Right atrium auricular region (tissue), 2 donors: ENCODE data around the gene CCNI. TPM values are rescaled to one million over a fixed set of nuclear protein-coding genes. Genes with fewer than 3 reads are reported as not detected.

ENCODE experiments used
- DNase-seq: peaks from one replicate; pipeline ENCODE4 v3.0.0-alpha.2; 2019; ENCODE audit warnings: low spot score
- H3K27ac ChIP-seq, 2 donors: fragments of 200-600 bp; sonication (generic); 1 replicate in 1 of 2; 2 replicates in 1 of 2; pipeline ENCODE4 v1.5.1; 2016 to 2019
- H3K27me3 ChIP-seq, 2 donors: fragments of 200-600 bp; sonication (generic); one replicate each; pipeline versions ENCODE4 v1.5.1 to v1.6.0; 2017 to 2019
- H3K36me3 ChIP-seq: fragments of 200-600 bp; sonication (generic); one replicate; pipeline ENCODE4 v1.5.1; 2016
- H3K4me1 ChIP-seq, 2 donors: fragments of 200-600 bp; sonication (generic); one replicate each; pipeline versions ENCODE4 v1.5.1 to v1.6.0; 2017 to 2019
- H3K4me3 ChIP-seq, 2 donors: fragments of 200-600 bp; sonication (generic); 1 replicate in 1 of 2; 2 replicates in 1 of 2; pipeline ENCODE4 v1.5.1; 2017 to 2019; ENCODE audit warnings: mild to moderate bottlenecking in 1 of 2, moderate library complexity in 1 of 2
- H3K9me3 ChIP-seq, 2 donors: fragments of 200-600 bp; sonication (generic); one replicate each; pipeline ENCODE4 v1.5.1; 2019
- CTCF ChIP-seq, 2 donors: fragments of 200-600 bp; sonication (generic); IDR thresholded peaks; one replicate each; pipeline ENCODE4 v1.5.1; 2019; ENCODE audit warnings: antibody characterized with exemption in 2 of 2
- total RNA-seq, 2 donors: library from RNA; depleted of rRNA; stranded (reverse); fragments of >200 nt; gene quantifications; one replicate each; pipeline ENCODE4 v1.1.0, GENCODE V29; 2016

The CCNI gene
- total RNA-seq, 2 donors from 2014 or later: 251 to 338 TPM

- no peak for TF ChIP-seq CTCF (IDR thresholded peaks at IDR 0.05)
- DNase-seq: no peak
- Histone ChIP-seq H3K4me3 (no peak overlapping the region), H3K36me3 (peaks cover 37% of the 10 kb centered on the region), H3K27ac (no peak overlapping the region), H3K9me3 (no peaks in the 10 kb centered on the region), H3K27me3 (no peaks in the 10 kb centered on the region), H3K4me1 (peaks cover 0 to 17% of the 10 kb centered on the region in 2 donors)
Measured at GRCh38 chr4:77023920-77024319, 51.9 kb downstream of the CCNI start.

- no peak for TF ChIP-seq CTCF (IDR thresholded peaks at IDR 0.05)
- Histone ChIP-seq H3K27me3 (no peaks in the 10 kb centered on the region), H3K4me3 (no peak overlapping the region), H3K36me3 (peaks cover 34% of the 10 kb centered on the region), H3K27ac (no peak overlapping the region), H3K9me3 (no peaks in the 10 kb centered on the region), H3K4me1 (peaks cover 0 to 17% of the 10 kb centered on the region in 2 donors)
- no peak for DNase-seq
Measured at GRCh38 chr4:77022560-77023179, 53.1 kb downstream of the CCNI start.

GRCh38 chr4:77021614-77022089, 54.1 kb downstream of the CCNI start:
- peak; percentile 68 for DNase-seq
- H3K4me1 ChIP-seq: peaks cover 0 to 17% of the 10 kb centered on the region in 2 donors

GRCh38 chr4:77020017-77020416, 55.8 kb downstream of the CCNI start:
- DNase-seq: no peak
- TF ChIP-seq CTCF (IDR thresholded peaks at IDR 0.05): no peak
- Histone ChIP-seq H3K4me1 (peaks cover 0 to 17% of the 10 kb centered on the region in 2 donors), H3K9me3 (no peaks in the 10 kb centered on the region), H3K27me3 (no peaks in the 10 kb centered on the region), H3K27ac (no peak overlapping the region), H3K36me3 (peaks cover 29% of the 10 kb centered on the region), H3K4me3 (no peak overlapping the region)

More at GRCh38 chr4:77021614-77022089, 54.1 kb downstream of the CCNI start:
- Histone ChIP-seq H3K36me3 (peaks cover 27% of the 10 kb centered on the region), H3K27ac (no peak overlapping the region), H3K27me3 (no peaks in the 10 kb centered on the region), H3K4me3 (no peak overlapping the region), H3K9me3 (no peaks in the 10 kb centered on the region)
- TF ChIP-seq CTCF (IDR thresholded peaks at IDR 0.05): no peak

GRCh38 chr4:77015390-77015789, 60.4 kb downstream of the CCNI start:
- Histone ChIP-seq H3K9me3 (no peaks in the 10 kb centered on the region), H3K27me3 (no peaks in the 10 kb centered on the region), H3K4me3 (no peak overlapping the region), H3K4me1 (peaks cover 0 to 27% of the 10 kb centered on the region in 2 donors), H3K27ac (no peak overlapping the region), H3K36me3 (peaks cover 12% of the 10 kb centered on the region)
- TF ChIP-seq CTCF (IDR thresholded peaks at IDR 0.05): no peak
- DNase-seq: no peak

GRCh38 chr4:77014256-77014655, 61.5 kb downstream of the CCNI start:
- Histone ChIP-seq H3K36me3 (peaks cover 6% of the 10 kb centered on the region), H3K4me1 (peaks cover 0 to 27% of the 10 kb centered on the region in 2 donors)

More at GRCh38 chr4:77014256-77014655, 61.5 kb downstream of the CCNI start:
- Histone ChIP-seq H3K27ac (no peak overlapping the region), H3K4me3 (no peak overlapping the region), H3K27me3 (no peaks in the 10 kb centered on the region), H3K9me3 (no peaks in the 10 kb centered on the region)
- TF ChIP-seq CTCF (IDR thresholded peaks at IDR 0.05): no peak
- no peak for DNase-seq
